GM20000 (cell line): Measurements from ENCODE around the gene DNHD1.
A peak's percentile ranks its signal among the peaks of the same experiment; 100 is the strongest.

ENCODE experiments used
- DNase-seq: peaks from one replicate; pipeline ENCODE4 v3.0.0; 2012; ENCODE audit warnings: low spot score
- TF ChIP-seq, protein P1 (sequence below): IDR thresholded peaks from 2 replicates; pipeline ENCODE4 v1.5.1; 2012; ENCODE audit warnings: mild to moderate bottlenecking, control low read depth; ENCODE audit errors: extremely low read depth, missing control alignments

DNHD1 gene

DNA sequence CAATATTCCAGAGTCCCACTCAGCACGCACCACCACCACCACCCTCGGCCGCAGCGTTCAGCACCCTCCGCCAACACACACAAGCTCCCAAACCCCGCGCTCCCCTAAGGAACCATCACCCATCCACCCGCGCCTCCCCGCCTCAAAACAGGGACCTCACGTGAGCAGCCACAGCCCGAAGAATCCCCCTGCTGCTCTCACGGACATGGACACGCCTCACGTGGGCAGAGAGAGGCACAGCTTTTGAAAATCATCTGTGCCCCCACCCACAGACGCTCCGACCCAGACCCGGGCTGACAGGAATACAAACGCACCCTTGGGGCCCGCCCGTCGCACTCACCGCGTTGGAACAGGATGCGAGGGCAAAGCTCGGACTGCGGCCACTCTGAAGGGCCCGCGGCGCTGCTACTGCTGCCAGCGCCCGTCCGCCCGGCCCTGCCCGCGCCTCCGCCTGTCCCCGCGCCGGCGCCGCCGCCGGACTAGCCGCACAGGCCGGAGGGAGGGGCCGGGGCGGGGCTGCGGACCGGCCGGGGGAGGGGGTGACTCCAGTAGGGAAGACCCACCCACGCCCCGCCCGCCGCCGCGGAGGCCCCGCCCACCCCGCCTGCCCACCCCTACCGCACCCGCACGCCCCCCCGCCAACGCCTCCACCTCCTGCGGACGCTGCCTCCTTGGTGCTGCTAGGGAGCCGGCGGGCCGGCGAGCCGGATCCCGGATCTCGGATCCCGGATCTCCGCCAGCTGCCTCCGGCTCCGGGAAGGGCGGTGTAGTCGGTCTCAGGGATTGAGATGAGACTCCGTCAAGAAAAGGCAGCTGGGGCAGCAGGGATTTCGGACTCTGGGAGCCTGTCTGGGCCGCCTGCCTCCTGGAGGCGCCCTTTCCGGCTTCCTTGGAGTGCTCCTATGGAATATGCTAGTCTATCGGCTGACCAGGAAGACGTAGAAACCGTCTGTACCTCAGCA is 23.3 kb upstream of the DNHD1 start, which contains the start of gene TRIM3:
Gene TRIM3, minus strand, starts transcription at position 491 of the 962 bp plus-strand sequence. CDS start 8,246 bp downstream, outside the sequence.
- TF ChIP-seq, protein P1, sequence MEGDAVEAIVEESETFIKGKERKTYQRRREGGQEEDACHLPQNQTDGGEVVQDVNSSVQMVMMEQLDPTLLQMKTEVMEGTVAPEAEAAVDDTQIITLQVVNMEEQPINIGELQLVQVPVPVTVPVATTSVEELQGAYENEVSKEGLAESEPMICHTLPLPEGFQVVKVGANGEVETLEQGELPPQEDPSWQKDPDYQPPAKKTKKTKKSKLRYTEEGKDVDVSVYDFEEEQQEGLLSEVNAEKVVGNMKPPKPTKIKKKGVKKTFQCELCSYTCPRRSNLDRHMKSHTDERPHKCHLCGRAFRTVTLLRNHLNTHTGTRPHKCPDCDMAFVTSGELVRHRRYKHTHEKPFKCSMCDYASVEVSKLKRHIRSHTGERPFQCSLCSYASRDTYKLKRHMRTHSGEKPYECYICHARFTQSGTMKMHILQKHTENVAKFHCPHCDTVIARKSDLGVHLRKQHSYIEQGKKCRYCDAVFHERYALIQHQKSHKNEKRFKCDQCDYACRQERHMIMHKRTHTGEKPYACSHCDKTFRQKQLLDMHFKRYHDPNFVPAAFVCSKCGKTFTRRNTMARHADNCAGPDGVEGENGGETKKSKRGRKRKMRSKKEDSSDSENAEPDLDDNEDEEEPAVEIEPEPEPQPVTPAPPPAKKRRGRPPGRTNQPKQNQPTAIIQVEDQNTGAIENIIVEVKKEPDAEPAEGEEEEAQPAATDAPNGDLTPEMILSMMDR, result no peak
- peak; percentile 97 for DNase-seq

DNA sequence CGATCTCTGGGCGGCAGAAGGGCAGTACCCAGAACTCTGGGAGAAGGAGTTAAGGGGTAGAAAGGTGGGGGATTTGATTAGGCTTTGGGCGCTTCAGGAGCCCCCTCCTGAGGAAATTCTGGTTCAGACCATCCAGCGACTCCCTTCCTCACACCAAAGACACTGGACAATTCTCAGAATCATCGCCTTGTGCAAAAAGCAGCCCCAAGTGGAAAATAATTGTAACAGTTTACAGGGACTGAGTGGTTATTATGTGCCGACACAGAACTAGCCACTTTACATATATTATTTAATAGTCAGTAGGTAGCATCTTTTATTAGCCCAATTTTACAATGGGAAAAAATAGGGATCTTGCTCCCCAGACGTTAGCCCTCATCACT is 22.7 kb upstream of the DNHD1 start:
- DNase-seq, result no peak
- TF ChIP-seq, protein P1, result no peak

DNA sequence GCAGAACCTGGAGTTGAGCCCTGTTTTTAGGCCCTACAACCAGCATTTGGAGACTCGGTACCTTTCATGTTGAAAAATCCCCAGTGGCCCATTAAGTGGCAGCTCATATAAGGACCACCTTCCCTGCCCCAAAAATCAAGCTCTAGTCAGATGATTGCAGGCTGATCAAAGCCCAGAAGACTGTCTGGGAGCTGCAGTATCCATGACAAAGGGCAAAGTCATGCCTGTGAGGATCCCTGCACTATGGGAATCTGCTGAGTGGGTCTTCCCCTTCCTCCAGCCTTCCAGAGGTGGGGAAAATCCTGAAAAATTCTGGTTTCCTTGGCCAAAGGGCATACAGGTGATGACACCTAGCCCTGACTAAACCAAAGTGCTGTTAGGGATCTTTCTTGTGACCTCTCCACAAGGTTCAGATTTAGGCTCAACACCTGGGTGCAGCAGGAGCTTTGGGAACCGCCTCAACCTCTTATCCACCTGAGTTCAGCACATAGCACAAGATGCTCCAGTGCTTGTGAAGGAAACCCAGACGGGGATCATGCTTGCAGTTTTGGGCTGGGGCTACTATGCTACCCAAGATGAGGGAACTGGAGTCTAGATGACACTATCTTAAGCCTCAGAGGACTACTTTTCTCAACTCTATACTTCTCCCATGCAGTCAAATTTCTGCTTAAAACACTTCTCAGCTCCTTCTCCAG is 22.1 kb upstream of the DNHD1 start:
- DNase-seq, result no peak
- TF ChIP-seq, protein P1, result no peak

DNA sequence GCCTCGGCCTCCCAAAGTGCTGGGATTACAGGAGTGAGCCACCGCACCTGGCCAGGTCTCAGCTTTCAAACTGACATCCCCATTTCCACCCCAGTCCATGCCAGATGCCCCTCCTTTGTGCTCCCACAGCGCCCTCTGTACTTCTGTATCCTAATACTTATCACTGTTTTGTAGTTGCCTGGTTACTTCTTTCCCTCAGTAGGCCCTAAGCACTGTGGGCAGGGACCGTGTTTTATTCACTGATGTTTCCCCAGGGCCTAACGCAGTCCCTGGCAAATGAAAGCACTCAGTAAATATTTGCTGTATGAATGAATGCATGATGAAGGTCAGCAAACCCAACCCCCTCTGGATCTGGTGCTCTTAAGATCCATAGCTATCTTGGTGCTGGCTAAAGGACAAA is 21.1 kb upstream of the DNHD1 start:
- DNase-seq, result no peak
- TF ChIP-seq, protein P1, result no peak

DNA sequence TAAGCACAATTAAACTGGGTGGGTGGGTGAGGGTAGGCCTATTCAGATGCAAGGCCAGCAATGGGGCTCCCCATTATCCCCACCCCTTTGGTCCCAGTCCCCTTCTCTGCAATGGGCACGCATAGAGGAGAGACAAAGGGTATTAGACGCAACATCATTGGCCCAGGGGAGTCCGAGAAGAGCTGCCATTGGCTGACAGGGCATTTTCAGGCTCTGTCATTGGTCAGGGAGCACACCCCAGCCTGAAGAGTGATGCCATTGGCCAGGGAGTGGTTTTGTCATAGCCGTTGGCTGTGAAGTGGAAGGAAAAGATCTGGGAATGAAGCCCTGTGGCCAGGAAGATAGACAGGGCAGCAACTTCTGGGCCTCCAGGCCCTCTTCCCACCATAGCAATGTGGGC is 20.5 kb upstream of the DNHD1 start:
- TF ChIP-seq, protein P1, result no peak

DNA sequence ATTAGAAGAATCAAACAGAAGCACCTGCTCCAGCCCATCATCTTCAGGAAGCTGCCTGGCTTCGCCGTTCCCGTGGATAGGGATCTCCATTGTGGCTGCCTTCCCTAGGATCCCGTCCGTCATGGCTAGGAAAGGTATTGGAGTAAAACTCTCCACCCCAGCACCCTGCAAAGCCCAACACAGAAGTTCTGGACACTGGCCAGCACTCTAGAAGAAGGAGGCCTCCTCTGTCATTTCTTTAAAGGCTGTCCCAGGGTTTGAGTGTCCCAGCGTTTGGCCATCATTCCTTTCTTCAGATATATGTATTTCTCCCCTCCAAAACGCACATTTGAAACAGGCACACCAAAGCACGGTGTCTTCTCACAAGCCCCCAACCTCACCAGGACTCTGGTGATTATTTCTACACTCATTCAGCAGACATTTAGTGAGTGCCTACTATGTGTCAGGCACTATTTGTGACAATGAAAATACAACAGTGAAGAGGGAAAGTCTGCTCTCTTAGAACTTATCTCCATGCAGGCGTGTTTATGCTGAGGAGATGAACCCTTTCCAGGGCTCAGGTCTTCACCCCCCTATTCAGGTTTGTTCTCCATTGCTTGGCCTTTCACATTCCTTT is 16.7 kb upstream of the DNHD1 start:
- TF ChIP-seq, protein P1, result no peak
- DNase-seq, result no peak

More for the DNA sequence above, 20.5 kb upstream of the DNHD1 start:
- no peak for DNase-seq
